BLaER1 treated with 17β-estradiol and CSF1 and Interleukin-3, amounts not matched to agents 10 nM and 100 nM (cell line): ENCODE measurements around the gene FTO.
A peak's percentile ranks its signal among the peaks of the same experiment; 100 is the strongest.

ENCODE experiments used
- H3K27ac ChIP-seq, 11 experiments: shearing (Covaris generic); formaldehyde crosslinking; 2 replicates each; pipeline ENCODE4 v1.8.1; 2022
- H3K27me3 ChIP-seq, 11 experiments: shearing (Covaris generic); formaldehyde crosslinking; 2 replicates each; pipeline ENCODE4 v1.8.1; 2022
- H3K36me3 ChIP-seq, 11 experiments: shearing (Covaris generic); formaldehyde crosslinking; 2 replicates each; pipeline ENCODE4 v1.8.1; 2022
- H3K4me1 ChIP-seq, 10 experiments: shearing (Covaris generic); formaldehyde crosslinking; 2 replicates each; pipeline ENCODE4 v1.8.1; 2022
- H3K4me2 ChIP-seq, 11 experiments: shearing (Covaris generic); formaldehyde crosslinking; 2 replicates each; pipeline ENCODE4 v1.8.1; 2022
- H3K4me3 ChIP-seq, 10 experiments: shearing (Covaris generic); formaldehyde crosslinking; 2 replicates each; pipeline ENCODE4 v1.8.1; 2022
- H3K9ac ChIP-seq, 11 experiments: shearing (Covaris generic); formaldehyde crosslinking; 2 replicates each; pipeline ENCODE4 v1.8.1; 2022
- H3K9me3 ChIP-seq, 11 experiments: shearing (Covaris generic); formaldehyde crosslinking; replicated peaks in 1 of 11; 2 replicates each; pipeline ENCODE4 v1.8.1; 2022
- H4K20me1 ChIP-seq, 11 experiments: shearing (Covaris generic); formaldehyde crosslinking; 2 replicates each; pipeline ENCODE4 v1.8.1; 2022
- Cebpa-rat ChIP-seq, 11 experiments: shearing (Covaris generic); IDR thresholded peaks; 2 replicates each; pipeline ENCODE4 v1.8.1; 2022

FTO gene

DNA sequence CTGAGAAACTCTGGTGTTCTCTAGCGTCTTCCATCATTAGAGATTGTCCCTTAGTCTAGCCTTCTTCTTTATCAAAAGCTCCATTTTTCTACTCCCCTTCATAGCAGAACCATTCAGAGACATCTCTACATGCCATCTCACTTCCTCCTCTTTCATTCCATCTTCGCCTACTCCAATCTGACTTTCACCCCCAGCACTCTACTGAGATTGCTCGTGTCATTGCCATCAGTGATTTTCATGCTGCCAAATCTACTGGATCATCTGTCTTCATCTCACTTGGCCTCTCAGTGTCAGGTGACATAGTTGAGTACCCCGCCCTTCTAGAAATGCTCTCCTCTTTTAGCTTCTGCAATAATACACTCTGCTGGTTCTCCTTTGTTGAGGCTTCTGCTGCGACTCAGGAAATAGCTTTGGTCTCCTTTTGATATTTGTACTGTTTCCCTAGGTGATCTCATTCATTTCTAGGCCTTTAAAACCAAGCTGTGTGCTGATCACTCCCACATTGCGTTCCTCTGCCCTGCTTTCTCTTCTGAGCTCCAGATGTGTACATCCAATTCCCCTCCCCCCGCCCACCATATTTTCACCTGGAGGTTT, 119.1 kb downstream of the FTO start:
- H3K4me1 ChIP-seq, result peaks cover 13 to 24% (median 16%) of the 10 kb centered on the region in 10 experiments
- H3K9ac ChIP-seq, result no peak overlapping the region
- H3K4me3 ChIP-seq, result no peak overlapping the region
- TF ChIP-seq Cebpa-rat (IDR thresholded peaks at IDR 0.05), result no peak
- H4K20me1 ChIP-seq, result peaks cover 0 to 16% (median 0%) of the 10 kb centered on the region in 11 experiments; a peak in 5 of 22 replicates
- H3K4me2 ChIP-seq, result peak overlapping the region; percentile 40 to 67 (median 55)
- H3K27me3 ChIP-seq, result no peaks in the 10 kb centered on the region
- H3K36me3 ChIP-seq, result peaks cover 21 to 32% (median 23%) of the 10 kb centered on the region in 11 experiments
- H3K9me3 ChIP-seq, result peaks cover 0 to 5% (median 0%) of the 10 kb centered on the region in 11 experiments; a peak in 5 of 22 replicates
- peak overlapping the region in 1 of 11 experiments; percentile 4; a peak in 2 of 22 replicates for H3K27ac ChIP-seq

DNA sequence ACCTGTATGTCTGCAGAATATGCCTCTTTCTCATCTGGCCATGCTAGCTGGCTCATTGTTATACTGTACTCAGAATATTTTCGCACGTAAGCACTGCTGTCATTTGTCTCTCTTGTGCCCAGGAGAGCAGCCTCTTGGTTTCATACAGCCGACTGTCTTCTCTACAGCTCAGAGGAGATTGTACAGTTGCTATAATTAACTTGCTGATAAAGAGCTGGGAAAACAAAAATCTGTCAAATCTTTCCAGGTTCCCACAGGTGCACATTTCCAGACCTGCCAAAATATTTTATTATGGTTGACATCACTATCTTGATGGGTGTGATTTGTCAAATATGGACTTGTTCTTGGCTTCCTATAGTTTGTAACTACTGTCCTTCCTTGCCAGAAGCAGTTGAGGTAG, 122.7 kb downstream of the FTO start:
- Histone ChIP-seq H3K4me2 (no peak overlapping the region), H3K27me3 (no peaks in the 10 kb centered on the region), H3K9me3 (peaks cover 0 to 25% (median 8%) of the 10 kb centered on the region in 11 experiments; a peak in 8 of 22 replicates), H3K9ac (no peak overlapping the region), H3K27ac (no peak overlapping the region), H3K36me3 (peaks cover 38 to 62% (median 46%) of the 10 kb centered on the region in 11 experiments), H3K4me1 (peaks cover 13 to 24% (median 16%) of the 10 kb centered on the region in 10 experiments), H3K4me3 (no peak overlapping the region), H4K20me1 (peaks cover 0 to 16% (median 0%) of the 10 kb centered on the region in 11 experiments; a peak in 5 of 22 replicates)
- no peak for TF ChIP-seq Cebpa-rat (IDR thresholded peaks at IDR 0.05)

DNA sequence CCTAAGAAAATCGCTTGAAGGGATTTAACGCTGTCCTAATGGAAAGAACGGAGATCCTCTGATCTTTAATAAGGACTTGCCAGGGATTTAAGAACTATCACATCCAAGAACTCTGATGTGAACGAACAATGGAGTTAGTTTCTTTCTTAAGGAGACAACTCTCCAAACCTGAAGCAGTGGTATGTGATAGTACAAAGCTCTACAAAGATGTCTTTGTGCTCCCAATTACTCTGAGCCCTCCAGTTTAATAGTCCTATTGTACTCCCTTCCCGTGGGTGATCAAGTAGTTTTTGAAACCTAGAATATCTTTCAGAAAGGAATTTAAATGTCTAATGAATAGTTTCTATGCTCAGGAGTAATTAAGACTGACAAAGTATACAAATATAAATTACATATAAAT, 123.8 kb downstream of the FTO start:
- TF ChIP-seq Cebpa-rat (IDR thresholded peaks at IDR 0.05), result no peak
- Histone ChIP-seq H3K9ac (no peak overlapping the region), H3K4me1 (peaks cover 9 to 15% (median 11%) of the 10 kb centered on the region in 10 experiments), H3K36me3 (peaks cover 39 to 72% (median 47%) of the 10 kb centered on the region in 11 experiments), H3K27me3 (no peaks in the 10 kb centered on the region), H3K9me3 (peaks cover 2 to 29% (median 12%) of the 10 kb centered on the region in 11 experiments; a peak in 15 of 22 replicates), H3K4me3 (no peak overlapping the region), H3K27ac (no peak overlapping the region), H4K20me1 (peaks cover 0 to 15% (median 0%) of the 10 kb centered on the region in 11 experiments; a peak in 4 of 22 replicates), H3K4me2 (no peak overlapping the region)

DNA sequence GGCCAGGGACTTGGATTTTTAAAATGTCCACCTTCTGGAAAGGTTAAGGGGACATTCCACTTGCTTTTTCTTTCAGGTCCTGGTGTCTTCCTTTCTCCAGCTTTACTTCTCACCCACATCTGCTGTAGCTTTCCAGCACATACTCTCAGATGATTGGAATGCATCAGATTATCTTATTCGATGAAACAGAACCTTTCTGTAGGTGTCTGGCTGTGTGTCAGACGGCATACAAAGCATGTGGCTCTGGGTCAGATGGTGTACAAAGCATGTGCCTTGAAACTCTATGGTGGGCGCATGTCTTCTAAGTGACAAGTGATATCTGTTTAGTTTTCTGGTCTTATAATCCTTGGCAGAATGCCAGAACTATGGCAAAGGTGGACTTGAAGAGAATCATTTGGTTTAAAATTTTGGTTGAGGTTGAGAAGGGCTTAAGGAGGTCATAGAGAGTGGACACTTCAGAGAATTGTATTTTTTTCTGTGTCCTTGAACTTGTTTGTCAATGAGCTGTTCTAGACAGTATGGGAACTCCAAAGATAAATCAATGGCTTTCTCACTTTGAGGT, 125.3 kb downstream of the FTO start:
- Histone ChIP-seq H3K4me1 (peaks cover 0 to under 1% (median 0%) of the 10 kb centered on the region in 10 experiments; a peak in 1 of 20 replicates), H3K9ac (no peak overlapping the region), H3K9me3 (peaks cover 7 to 37% (median 22%) of the 10 kb centered on the region in 11 experiments; a peak in 16 of 22 replicates), H3K4me2 (no peak overlapping the region), H3K36me3 (peaks cover 41 to 87% (median 56%) of the 10 kb centered on the region in 11 experiments), H4K20me1 (no peaks in the 10 kb centered on the region; a peak in 3 of 22 replicates), H3K4me3 (no peak overlapping the region), H3K27ac (no peak overlapping the region), H3K27me3 (no peaks in the 10 kb centered on the region)
- no peak for TF ChIP-seq Cebpa-rat (IDR thresholded peaks at IDR 0.05)

DNA sequence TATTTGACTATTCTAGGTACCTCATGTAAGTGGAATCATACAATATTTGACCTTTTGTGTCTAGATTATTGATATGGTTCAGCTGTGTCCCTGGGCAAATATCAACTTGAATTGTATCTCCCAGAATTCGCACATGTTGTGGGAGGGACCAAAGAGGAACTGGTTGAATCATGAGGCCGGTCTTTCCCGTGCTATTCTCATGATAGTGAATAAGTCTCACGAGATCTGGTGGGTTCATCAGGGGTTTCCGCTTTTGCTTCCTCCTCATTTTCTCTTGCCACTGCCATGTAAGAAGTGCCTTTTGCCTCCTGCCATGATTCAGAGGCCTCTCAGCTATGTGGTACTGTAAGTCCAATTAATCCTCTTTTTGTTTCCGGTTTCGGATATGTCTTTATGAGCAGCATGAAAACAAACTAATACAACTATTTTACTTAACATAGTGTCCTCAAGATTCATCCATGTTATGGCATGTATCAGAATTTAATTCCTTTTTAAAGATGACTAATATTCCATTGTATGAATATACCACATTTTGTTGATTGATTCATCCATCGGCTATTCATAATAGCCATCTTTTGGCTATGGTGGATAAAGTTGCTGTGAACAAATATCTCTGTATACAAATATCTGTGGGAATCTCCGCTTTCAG, 129.1 kb downstream of the FTO start:
- no peaks in the 10 kb centered on the region for H4K20me1 ChIP-seq
- no peak for TF ChIP-seq Cebpa-rat (IDR thresholded peaks at IDR 0.05)
- no peaks in the 10 kb centered on the region for H3K4me1 ChIP-seq
- H3K9me3 ChIP-seq, result peaks cover 7 to 36% (median 19%) of the 10 kb centered on the region in 11 experiments; a peak in 17 of 22 replicates
- peaks cover 26 to 62% (median 38%) of the 10 kb centered on the region in 11 experiments; a peak in 21 of 22 replicates for H3K36me3 ChIP-seq
- no peak overlapping the region for H3K9ac ChIP-seq
- no peaks in the 10 kb centered on the region for H3K27me3 ChIP-seq
- no peak overlapping the region for H3K4me3 ChIP-seq
- no peak overlapping the region for H3K4me2 ChIP-seq
- H3K27ac ChIP-seq, result no peak overlapping the region

DNA sequence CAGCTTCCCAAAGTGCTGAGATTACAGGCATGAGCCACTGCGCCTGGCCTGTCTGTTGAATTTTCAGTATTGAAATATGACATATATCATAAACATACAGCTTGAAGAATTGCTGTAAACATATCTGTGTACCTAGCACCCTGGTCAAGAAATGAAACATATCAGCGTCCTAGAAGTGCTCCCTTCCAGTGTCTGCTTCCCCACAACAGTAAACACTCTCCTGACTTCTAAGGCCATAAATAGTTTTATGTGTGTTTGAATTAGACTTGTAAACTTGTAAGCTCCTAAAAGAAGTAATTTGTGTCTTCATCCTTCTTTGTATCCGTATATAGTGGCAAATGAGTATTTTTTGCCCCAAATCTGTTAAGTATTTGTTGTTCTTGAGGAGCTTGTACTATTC, 132.2 kb downstream of the FTO start:
- H4K20me1 ChIP-seq, result no peaks in the 10 kb centered on the region
- peaks cover 6 to 18% (median 11%) of the 10 kb centered on the region in 11 experiments; a peak in 17 of 22 replicates for H3K9me3 ChIP-seq
- no peak overlapping the region for H3K4me2 ChIP-seq
- no peaks in the 10 kb centered on the region for H3K27me3 ChIP-seq
- no peak overlapping the region for H3K4me3 ChIP-seq
- TF ChIP-seq Cebpa-rat (IDR thresholded peaks at IDR 0.05), result no peak
- H3K9ac ChIP-seq, result no peak overlapping the region
- H3K4me1 ChIP-seq, result peaks cover 0 to 6% (median 0%) of the 10 kb centered on the region in 10 experiments; a peak in 2 of 20 replicates
- H3K27ac ChIP-seq, result no peak overlapping the region
- peaks cover 9 to 35% (median 15%) of the 10 kb centered on the region in 11 experiments; a peak in 15 of 22 replicates for H3K36me3 ChIP-seq

DNA sequence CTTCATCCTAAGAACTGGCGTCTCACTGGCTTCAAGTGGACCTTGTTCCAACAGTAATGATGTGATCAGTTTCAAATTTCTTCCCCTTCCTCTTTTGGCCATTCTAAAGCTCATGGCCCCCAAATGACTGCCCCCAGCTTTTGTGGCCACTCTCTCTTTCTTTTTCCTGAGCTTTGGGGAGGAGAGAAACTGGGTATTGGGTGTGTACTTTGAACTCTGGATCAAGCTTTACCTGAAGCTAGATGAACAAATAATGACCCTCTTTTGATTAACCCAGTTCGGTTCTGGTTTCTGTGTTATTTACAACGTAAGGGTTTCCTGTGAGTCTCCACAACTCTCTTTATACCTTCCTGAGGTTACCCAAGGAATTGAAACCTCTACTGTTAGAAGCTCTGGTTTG, 132.7 kb downstream of the FTO start:
- H3K9me3 ChIP-seq, result peaks cover 6 to 15% (median 11%) of the 10 kb centered on the region in 11 experiments; a peak in 17 of 22 replicates
- peaks cover 5 to 33% (median 13%) of the 10 kb centered on the region in 11 experiments; a peak in 15 of 22 replicates for H3K36me3 ChIP-seq
- no peaks in the 10 kb centered on the region for H3K27me3 ChIP-seq
- no peak overlapping the region for H3K9ac ChIP-seq
- no peak overlapping the region for H3K4me3 ChIP-seq
- H3K4me2 ChIP-seq, result no peak overlapping the region
- no peak for TF ChIP-seq Cebpa-rat (IDR thresholded peaks at IDR 0.05)
- H4K20me1 ChIP-seq, result no peaks in the 10 kb centered on the region
- no peak overlapping the region for H3K27ac ChIP-seq
- H3K4me1 ChIP-seq, result peaks cover 0 to 6% (median 0%) of the 10 kb centered on the region in 10 experiments; a peak in 2 of 20 replicates

DNA sequence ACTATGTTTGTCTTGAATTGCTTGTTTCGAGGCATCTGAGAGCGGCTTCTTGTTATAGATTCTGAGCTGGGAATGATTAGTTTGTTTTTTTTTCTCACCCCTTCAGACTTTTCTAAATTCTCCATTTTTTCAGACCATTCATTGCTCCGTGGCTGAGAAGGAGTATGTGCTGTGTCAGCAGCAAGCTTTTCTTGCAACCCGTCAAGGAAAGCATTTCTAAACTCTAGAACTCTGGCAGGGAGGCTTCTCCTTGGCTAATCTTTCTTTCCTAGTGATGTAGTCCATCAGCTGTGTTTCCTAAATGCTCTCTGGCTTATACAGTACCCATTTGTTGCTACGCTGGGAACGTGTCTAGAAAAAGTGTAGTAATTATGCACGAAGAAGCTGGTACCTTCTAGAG, 133.5 kb downstream of the FTO start:
- no peak overlapping the region for H3K27ac ChIP-seq

DNA sequence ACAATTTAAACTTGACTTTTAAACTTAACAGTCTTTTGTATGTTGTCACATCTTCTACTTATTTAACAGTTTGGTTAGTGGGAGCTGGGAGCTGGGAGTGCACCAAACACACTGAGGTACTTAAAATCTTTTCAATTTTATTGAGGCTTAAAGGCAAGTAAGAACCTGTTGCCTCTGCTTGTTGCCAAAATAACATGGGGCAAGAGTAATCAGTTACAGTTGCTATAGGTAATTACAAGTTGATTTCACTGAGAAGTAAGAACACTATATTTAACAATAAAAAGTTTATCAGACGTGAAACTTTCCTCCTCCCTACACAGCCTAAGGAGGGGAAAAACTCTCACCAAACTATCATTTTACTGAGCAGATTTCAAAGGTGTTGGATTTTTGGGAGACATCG, 135.2 kb downstream of the FTO start:
- no peaks in the 10 kb centered on the region; a peak in 1 of 22 replicates for H3K9me3 ChIP-seq
- no peak for TF ChIP-seq Cebpa-rat (IDR thresholded peaks at IDR 0.05)
- H3K9ac ChIP-seq, result no peak overlapping the region
- peaks cover 0 to 9% (median 0%) of the 10 kb centered on the region in 10 experiments; a peak in 5 of 20 replicates for H3K4me1 ChIP-seq
- no peak overlapping the region for H3K4me2 ChIP-seq
- H3K36me3 ChIP-seq, result peaks cover 0 to 11% (median 6%) of the 10 kb centered on the region in 11 experiments; a peak in 7 of 22 replicates
- H3K4me3 ChIP-seq, result no peak overlapping the region
- H3K27ac ChIP-seq, result no peak overlapping the region
- H4K20me1 ChIP-seq, result no peaks in the 10 kb centered on the region
- no peaks in the 10 kb centered on the region for H3K27me3 ChIP-seq

More for the DNA sequence above, 133.5 kb downstream of the FTO start:
- Histone ChIP-seq H4K20me1 (no peaks in the 10 kb centered on the region), H3K27me3 (no peaks in the 10 kb centered on the region), H3K4me3 (no peak overlapping the region), H3K4me1 (peaks cover 0 to 6% (median 0%) of the 10 kb centered on the region in 10 experiments; a peak in 2 of 20 replicates), H3K9ac (no peak overlapping the region), H3K36me3 (peaks cover 5 to 25% (median 12%) of the 10 kb centered on the region in 11 experiments; a peak in 14 of 22 replicates), H3K9me3 (peaks cover 6 to 14% (median 11%) of the 10 kb centered on the region in 11 experiments; a peak in 17 of 22 replicates), H3K4me2 (no peak overlapping the region)
- TF ChIP-seq Cebpa-rat (IDR thresholded peaks at IDR 0.05), result no peak
